GM19438 (cell line): Measurements from ENCODE around the gene TLCD3A.
"Not testable (repeated sequence)": the region's sequence is repeated elsewhere in the genome, so short reads cannot be mapped to it uniquely, and the experiment has no call there.

Experiments
- ATAC-seq: cut with Tn5 transposase; IDR thresholded peaks from one replicate; pipeline ENCODE4 v1.9.1; 2021; ENCODE audit warnings: low read depth; ENCODE audit not compliant: unreplicated experiment

The TLCD3A gene

GRCh38 chr17:746783-747629 lies 14.6 kb downstream of the TLCD3A start:
- ATAC-seq, result no peak

DNA sequence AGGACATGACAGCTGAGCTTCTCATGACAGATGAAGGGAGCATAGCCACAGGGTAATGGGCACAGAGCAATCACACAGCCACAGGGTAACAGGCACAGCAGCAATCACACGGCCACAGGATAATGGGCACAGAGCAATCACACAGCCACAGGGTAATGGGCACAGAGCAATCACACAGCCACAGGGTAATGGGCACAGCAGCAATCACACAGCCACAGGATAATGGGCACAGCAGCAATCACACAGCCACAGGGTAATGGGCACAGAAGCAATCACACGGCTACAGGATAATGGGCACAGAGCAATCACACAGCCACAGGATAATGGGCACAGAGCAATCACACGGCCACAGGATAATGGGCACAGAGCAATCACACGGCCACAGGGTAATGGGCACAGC lies 16.2 kb downstream of the TLCD3A start:
- not testable (repeated sequence) for ATAC-seq

GRCh38 chr17:749359-749758 lies 17.0 kb downstream of the TLCD3A start:
- ATAC-seq, result not testable (repeated sequence)

DNA sequence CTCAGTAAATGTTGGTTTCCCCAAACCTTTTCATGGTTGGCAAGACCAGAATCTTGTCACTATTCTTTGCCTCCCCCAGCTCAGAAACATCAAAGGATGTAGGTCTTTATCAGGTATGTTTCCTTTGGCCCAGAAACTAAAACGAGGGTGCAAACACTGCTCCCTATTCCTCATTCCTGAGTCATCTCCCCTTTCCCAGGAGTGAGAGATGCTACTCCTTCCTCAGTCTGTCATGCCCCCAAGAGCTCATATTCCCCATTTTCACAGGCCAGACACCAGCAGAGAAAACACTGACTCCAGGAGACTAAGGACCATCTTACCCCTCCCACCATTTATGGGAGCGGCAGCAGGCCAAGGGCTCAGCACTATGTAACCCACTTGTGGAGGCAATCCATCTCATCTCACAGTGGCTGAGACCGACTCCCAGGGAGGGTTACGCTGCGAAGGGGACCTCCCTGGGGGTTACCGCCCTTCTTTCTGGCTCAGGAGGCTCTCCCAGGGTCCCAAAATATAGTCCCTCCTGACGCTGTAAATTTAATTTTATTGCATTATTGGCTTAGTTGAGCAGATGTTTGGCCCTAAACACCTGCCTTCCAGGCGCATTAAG lies 18.1 kb downstream of the TLCD3A start:
- no peak for ATAC-seq

DNA sequence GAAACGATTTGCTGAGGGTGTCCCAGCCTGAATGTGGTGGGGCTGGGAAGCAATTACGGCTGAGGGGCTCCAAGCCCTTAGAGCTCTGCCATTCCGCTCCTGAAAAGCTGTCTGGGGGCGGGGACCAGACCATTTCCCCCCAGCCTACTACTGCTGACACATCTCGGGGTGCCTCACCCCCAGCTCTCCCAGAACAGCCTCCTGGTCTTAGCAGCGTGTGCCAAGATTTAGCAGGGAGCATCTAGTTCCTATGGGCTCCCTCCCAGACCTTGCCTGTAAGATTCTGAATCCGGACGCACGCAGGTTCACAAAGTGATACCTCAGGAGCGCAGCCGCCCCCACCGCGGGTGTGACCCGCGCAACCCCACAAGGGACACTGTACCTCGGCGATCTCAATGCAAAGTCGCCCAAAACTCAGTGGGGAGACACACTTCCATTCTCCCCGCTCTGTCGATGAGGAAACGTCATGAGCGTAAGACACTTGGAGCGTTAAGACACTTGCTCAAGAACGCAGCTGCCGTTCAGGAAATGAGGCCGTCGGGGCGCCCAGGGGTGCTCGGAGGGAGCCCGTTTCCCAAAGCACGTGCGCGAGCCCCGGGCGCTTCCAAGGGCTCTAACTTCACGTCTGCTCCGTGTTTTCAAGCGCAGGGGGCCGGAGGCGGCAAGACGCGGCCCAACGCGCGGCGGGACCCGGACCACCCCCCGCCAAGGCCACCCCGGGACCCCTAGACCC lies 19.0 kb downstream of the TLCD3A start:
- ATAC-seq, result peak; percentile 31

- ATAC-seq, result peak; percentile 79
Observed at GRCh38 chr17:752002-752619, 19.7 kb downstream of the TLCD3A start, which contains the start of gene GEMIN4. Gene GEMIN4, minus strand, starts transcription at chr17:752264. Its CDS starts 122 bp downstream, at chr17:752142.

DNA sequence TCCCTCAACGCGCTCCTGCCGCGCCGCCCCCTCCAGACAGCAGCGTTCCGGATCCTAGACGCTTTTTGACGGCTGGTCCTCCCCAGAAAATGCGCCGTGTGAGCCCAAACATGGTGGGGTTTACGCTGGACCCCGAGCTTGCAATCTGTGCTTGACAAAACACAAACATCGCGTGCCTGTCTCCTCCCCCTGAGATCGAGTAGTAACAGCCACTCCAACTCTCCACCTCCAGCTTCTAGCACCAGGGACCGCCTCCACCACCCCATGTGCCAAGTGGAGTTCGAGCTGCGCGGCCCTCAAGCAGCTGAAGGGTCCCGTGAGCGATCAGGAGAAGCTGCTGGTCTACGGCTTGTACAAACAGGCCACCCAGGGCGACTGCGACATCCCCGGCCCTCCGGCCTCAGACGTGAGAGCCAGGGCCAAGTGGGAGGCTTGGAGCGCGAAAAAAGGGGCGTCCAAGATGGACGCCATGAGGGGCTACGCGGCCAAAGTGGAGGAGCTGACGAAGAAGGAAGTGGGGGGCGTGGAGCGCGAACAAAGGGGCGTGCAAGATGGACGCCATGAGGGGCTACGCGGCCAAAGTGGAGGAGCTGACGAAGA lies 20.3 kb downstream of the TLCD3A start:
- no peak for ATAC-seq

- ATAC-seq, result no peak
Observed at GRCh38 chr17:753418-753817, 21.0 kb downstream of the TLCD3A start.

DNA sequence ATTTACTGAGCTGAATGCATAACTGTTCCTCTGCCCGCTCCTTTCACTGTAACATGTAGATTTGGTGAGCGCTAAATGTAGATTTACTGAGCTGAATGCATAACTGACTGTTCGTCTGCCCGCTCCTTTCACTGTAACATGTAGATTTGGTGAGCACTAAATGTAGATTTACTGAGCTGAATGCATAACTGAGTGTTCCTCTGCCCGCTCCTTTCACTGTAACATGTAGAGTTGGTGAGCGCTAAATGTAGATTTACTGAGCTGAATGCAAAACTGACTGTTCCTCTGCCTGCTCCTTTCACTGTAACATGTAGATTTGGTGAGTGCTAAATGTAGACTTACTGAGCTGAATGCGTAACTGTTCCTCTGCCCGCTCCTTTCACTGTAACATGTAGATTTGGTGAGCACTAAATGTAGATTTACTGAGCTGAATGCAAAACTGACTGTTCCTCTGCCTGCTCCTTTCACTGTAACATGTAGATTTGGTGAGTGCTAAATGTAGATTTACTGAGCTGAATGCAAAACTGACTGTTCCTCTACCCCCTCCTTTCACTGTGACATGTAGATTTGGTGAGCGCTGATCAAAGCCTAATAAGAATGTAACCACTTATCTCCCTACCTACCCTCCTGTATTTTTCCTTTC lies 23.0 kb downstream of the TLCD3A start:
- not testable (repeated sequence) for ATAC-seq

- ATAC-seq, result not testable (repeated sequence)
Observed at GRCh38 chr17:756010-756567, 23.7 kb downstream of the TLCD3A start.

- ATAC-seq, result no peak
Observed at GRCh38 chr17:759964-760363, 27.6 kb downstream of the TLCD3A start.

- ATAC-seq, result no peak
Observed at GRCh38 chr17:760371-760770, 28.0 kb downstream of the TLCD3A start.

GRCh38 chr17:767076-767475 lies 34.7 kb downstream of the TLCD3A start:
- ATAC-seq, result no peak

DNA sequence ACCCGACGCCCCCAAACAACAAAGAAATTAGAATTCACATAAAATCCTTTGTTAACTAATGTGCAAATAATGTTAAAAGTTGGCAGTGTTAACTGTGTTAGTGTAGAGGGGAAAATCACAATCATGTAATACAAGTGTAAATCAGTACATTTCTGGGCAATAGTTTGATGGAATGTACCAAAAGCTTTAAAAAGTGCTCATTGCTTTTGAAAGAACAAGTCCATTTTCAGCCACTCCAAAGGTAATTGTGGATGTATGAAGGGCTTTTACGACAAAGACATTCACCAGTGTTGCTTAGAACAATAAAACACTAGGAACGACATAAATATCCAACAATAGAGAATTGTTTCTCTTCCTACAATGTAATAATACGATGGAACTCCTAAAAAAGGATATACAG lies 40.6 kb downstream of the TLCD3A start:
- no peak for ATAC-seq

DNA sequence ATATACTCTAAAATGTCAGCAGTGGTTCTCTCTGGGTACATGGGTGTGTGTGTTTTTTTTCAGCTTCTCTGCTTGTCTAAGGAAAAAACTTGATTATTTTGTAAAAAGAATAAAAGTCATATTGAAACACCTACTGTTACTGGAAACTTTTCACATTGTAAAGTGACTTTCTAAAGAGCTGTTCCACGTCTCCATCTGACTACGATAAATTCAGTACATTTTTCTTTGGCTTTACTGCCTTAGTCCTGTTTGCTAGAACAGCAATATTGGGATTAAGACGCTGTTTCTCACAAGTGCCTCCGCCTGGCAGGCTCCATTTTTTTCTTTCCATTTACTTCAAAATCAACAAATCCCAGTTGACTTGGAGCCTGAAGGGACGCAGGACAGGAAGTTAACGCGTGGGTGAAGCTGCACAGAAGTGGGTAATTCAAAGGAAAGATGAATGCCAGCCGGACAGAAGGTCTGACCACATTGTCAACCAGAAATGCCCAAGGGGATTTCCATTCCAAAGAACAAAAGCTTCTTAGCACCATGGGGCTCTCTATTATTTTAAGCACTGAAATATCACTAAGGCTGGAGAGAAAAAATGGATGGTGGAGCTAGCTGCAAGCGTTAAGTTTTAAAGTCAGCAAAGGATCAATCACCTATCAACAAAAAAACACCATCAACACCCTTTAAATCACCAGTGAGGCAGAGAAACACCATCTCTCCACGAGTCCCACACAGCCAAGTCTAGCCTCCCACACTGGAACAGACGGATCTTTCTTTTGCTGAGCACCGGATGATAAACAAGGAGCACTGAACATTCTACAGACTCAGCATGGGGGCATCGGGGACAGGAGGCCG lies 41.3 kb downstream of the TLCD3A start:
- no peak for ATAC-seq

DNA sequence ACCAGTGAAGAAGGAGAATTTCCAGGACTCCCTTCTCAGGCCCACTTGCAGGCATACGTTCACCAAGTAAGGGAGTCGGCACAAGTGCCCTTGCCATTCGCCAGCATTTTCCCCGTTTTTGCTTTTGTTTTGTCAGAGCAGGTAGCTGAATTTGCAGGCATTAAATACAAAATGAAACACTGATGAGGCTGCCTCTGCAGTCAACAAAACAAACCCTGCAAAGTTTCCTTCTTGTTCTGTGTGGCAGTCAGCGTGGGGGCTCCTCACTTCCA lies 41.9 kb downstream of the TLCD3A start:
- no peak for ATAC-seq

GRCh38 chr17:778096-778495 lies 45.7 kb downstream of the TLCD3A start:
- ATAC-seq, result no peak

DNA sequence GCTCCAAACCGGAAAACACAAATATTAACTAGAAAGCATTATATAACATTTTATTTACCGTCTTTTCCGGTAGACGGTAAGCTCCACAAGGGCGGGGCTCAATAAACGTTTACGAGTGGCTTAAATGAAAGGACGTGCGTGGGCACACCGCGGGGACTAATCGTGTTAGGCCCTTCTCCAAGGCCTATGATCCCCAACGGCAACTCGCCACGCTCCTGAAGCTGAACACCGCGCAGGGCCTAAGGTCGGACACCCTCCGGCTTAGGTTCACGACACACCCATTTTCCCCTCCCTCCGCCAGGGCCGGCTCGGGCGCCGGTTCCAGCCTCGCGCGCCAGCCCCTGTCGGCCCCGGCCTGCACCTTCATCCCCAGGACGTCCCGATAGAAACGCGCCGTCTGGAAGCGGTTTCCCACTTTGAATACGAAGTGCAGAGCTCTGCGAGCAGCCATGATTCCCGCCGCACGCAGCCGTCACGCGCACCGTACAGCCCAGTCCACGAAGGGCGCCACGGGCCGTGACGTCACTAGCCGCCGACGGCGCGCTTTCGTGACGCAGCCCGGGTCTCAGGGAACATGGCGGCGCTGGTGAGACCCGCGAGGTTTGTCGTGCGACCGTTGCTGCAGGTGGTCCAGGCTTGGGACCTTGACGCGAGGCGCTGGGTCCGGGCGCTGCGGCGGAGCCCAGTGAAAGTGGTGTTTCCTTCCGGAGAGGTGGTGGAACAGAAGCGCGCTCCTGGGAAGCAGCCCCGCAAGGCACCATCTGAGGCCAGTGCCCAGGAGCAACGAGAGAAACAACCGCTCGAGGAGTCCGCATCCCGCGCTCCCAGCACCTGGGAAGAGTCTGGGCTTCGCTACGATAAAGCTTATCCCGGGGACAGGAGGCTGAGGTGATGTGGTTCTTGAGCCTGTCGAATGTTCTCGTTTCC lies 49.7 kb downstream of the TLCD3A start, which contains the start of the genes GLOD4 and MRM3:
Gene GLOD4 (minus strand): TSS at position 476 of the 927 bp plus-strand sequence. CDS start 25 bp downstream, at position 451.
Gene MRM3 (plus strand): TSS at position 549 of the 927 bp plus-strand sequence. CDS start 26 bp downstream, at position 575.
- ATAC-seq, result peak; percentile 79
